Retina (tissue), 1 donor: ENCODE data around the gene ADGRF1.
"Not testable (repeated sequence)": the region's sequence is repeated elsewhere in the genome, so short reads cannot be mapped to it uniquely, and the experiment has no call there.

ENCODE experiments used
- DNase-seq: peaks from one replicate; pipeline ENCODE4 v3.0.0-alpha.2; 2016

The ADGRF1 gene

GRCh38 chr6:47061309-47062300, 19.5 kb upstream of the ADGRF1 start:
- no peak for DNase-seq

GRCh38 chr6:47059216-47059885, 17.2 kb upstream of the ADGRF1 start:
- no peak for DNase-seq

DNA sequence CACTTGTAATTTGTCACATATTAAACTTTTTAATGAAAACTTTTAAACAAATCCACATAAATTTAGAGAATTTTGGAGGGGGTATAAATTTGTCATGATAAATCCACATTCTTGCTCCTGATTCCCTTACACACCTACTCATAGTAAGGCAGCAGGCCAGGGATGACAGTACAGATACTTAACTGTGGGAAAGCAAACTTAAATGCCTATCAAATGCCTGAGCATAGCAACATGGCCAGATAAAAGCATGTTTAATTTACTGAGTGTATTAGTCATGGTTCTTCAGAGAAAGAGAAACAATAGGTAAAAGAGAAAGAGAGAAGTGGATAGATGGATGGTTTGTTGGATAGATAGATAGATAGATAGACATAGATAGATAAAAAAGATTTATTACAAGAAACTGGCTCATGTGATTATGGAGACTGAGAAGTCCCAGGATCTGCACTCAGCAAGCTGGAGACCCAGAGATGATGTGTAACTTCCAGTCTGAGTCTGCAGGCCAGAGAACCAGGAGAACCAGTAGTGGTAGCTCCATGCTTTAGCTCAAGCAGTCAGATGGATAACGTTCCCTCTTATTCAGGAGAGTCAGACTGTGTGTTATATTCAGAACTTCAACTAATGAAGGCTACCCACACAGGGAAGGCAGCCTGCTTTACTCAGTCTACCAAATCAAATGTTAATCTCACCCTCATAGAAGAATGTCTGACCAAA, 15.9 kb upstream of the ADGRF1 start:
- DNase-seq: no peak

DNA sequence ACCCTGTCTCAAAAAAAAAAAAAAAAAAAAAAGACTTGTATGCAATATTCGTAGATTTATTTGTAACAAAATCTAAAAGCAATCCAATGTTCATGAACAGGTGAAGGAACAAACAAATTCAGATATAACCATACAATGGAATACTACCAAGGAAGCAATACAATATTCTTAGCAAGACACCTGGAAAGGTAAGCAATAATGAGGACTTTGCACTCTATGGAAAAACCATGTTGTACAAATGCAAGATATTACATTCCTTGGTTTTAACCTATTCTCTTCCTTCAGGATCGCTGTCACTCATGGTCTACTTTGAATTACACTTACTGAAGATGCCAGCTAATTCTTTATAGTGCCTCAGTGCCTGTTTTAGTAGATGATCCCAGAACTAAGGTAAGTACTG, 14.7 kb upstream of the ADGRF1 start:
- DNase-seq: no peak

- not testable (repeated sequence) for DNase-seq
Measured at GRCh38 chr6:47054302-47054701, 12.2 kb upstream of the ADGRF1 start.

- DNase-seq: no peak
Measured at GRCh38 chr6:47048638-47049037, 6.5 kb upstream of the ADGRF1 start.

DNA sequence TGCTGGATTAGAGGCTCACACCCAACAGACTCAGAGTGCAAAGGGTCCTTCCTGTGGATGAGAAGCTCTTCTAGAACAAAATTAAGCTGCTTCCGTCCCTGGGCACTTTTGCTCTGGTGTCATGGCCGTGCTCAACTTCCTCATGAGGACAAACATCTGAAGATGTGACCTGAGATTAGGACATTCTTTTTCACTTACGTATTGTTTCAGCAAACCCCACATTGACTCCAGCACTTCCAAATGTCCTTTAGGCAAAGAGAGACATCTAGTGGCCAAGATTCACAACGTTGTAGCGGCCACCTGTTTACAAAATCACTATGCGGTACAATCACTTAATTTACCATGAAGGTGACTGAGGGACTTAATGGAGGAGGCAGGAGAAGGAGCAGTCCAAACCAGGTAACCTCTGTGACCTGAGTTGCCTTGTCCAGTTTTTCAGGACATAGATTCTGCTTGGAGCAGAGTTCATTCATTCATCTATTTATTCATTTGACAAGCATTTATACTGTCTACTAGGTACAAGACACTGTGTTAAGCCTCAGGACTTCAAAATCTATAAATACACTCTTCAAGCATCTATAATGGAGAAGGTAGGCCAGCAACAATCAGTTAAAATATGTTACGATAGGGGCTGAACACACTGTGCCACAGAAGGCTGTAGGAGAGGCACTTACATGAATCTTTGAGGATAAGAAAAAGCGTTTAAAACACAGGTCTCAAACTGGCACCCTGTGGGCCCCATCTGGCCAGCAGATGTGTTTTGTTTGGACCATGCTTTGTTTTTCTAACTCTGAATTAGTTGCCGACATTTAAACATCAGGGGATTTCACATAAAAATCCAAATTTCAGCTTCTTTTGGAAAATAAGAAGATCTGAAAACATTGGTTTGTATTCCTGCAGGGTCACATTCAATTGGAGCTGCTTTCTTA, 5.6 kb upstream of the ADGRF1 start:
- peak; percentile 81 for DNase-seq

GRCh38 chr6:47047097-47047478, 5.0 kb upstream of the ADGRF1 start:
- no peak for DNase-seq

GRCh38 chr6:47044397-47044796, 2.3 kb upstream of the ADGRF1 start:
- no peak for DNase-seq

- DNase-seq: no peak
Measured at GRCh38 chr6:47043286-47043685, 1.2 kb upstream of the ADGRF1 start.

GRCh38 chr6:47041741-47042140, 391 bp downstream of the ADGRF1 start:
- DNase-seq: no peak

DNA sequence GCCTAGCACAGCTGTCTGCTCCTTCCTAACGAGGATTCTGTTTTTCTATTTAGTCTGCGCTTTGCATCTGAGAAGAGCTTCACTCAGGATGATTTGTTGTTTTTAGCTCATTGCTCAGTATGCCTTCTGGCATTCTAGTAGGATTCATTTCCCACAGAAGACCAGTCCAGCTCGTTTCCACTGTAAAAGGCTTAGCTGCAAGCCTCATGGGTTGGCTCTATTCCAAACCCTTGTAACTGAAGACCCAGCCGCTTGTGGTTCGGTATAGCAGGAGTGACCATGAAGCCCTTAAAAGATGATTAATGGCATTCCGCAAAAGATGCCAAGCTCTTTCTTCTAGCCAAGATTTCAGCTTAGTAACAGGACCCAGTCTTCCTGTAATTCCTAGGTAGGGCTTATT, 7.2 kb downstream of the ADGRF1 start:
- DNase-seq: no peak

GRCh38 chr6:47034421-47034820, 7.7 kb downstream of the ADGRF1 start:
- DNase-seq: no peak

DNA sequence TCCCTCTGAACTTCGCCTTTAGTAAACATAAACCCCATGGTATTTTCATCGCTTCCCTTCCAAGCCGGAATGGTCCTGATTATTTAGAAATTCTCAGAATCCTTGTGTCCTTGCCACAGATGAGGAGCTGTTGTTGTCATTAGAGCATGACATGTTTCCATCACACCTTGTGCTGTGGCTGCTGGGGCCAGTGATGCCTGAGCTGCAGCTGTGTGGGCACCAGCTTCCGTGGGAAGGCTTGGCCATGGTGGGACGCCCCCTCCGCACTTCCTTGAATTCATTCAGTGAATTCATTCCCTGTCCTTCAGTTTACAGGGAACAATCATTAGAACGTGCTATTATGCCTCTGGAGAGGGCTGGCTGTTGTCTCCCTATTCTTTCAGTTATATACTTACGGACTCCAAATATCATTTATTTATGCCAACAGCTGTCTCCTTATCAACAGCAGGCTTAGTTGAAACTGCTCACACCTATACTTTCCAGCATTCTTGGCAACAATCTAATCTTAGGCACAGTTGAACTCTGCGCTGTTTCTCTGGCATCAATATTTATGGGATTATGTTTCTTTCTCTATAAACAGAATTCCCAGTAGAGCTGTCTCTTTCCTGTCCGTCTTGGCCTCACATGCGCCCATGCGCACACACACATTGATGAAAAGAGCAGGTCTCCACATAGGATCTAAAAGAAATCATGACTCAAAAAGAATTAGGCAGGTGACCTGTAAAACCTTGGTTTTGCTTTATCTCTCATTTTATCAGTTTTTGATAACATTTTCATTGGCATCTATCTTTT, 9.0 kb downstream of the ADGRF1 start:
- DNase-seq: peak; percentile 35

GRCh38 chr6:47031656-47032055, 10.5 kb downstream of the ADGRF1 start:
- DNase-seq: no peak

GRCh38 chr6:47029865-47030561, 12.1 kb downstream of the ADGRF1 start:
- no peak for DNase-seq

GRCh38 chr6:47028835-47029360, 13.2 kb downstream of the ADGRF1 start:
- no peak for DNase-seq

DNA sequence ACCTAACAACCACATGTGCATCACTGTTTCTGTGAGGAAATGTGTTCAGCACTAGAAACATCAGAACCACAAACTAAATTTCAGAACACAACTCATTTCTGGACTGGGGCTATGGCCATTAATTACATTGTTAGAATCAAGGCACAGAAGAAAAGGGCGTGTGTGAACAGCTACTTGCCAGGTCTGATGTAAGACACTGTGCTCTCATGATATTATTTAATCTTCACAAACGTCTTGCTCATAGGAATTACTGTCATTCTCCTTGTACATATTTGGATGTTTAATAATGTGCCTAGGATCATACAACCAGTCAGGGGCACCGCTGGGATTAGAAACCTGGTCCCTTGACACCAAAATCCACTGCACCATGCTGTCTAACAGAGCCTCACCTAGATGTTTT, 14.8 kb downstream of the ADGRF1 start:
- DNase-seq: no peak

- no peak for DNase-seq
Measured at GRCh38 chr6:47026679-47027078, 15.5 kb downstream of the ADGRF1 start.

- DNase-seq: no peak
Measured at GRCh38 chr6:47023573-47023972, 18.6 kb downstream of the ADGRF1 start.

DNA sequence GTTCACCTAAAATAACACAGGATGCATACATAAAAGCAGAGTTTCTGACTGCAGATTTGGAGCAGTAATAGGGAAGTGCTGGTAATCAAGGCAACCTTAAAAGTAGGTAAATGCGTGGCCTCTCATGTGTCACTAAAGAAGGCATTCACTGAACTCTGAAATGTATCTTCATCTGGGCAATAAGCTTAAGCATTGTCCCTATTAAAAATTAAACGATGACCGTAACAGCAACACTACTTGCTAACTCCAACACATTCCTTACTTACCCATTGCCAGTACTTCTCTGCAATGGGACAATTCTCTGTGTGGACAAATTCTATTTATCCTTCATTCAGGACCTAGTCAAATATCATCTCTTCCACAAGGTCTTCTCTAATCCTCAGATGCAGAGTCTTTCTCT, 19.9 kb downstream of the ADGRF1 start:
- no peak for DNase-seq
